NCI-H774 (cell line): ENCODE results near the gene AKNA.

Source experiments
- DNase-seq: peaks from one replicate; lab custom pipeline; 2025; lab: John Stamatoyannopoulos, UW

Gene AKNA

DNA sequence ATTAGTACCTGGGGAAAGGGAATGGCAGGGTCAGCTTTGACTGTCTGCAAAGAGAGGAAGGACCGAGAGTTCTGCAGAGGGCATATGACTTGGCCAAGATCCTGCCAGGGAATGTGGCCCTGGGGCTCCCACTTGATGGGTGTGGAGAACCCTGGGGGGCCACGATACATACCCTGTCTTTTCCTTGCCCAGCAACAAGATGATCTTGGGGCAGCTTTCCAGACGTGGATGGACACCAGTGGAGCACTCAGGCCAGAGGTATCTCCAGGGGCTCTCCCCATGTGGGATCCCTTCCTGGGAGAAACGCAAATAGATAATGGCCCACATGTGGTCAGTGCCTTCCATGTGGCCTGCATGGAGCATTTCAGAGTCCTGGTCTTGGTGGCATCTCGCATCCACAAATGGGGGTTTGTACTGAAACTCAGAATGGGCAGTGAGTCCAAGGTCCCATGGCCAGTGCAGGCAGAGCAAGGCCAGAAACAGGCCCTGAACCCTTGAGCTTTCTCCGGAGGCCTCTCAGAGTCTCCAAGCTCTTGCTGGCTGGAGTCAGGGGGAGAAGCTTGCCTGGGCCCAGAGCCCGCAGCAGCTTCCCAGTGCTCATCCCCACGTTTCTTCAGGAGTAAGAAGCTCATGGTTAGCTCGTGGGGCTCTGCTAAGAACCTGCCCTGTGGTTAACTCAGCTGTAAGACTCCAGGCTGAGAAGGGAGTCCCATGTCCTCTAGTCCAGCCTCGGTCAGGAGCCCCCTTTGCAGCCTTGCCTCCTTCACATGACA lies 83.2 kb downstream of the AKNA start:
- DNase-seq: no peak

DNA sequence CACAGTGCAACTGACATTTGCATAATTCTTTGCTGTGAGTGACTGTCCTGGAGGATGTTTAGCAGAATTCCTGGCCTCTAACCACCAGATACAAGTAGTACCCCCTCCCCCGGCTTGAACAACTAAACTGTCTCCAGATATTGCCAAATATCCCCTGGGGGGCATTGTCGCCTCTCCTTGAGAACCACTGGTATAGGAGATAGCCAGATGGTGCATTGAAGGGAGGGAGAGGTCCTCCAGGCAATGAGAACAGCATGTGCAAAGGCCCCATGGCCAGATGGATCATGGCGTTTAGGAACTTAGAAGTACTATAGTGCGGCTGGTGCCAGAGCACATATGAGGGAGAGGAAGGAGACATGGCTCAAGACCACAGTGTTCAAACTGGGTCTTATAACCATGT lies 83.8 kb downstream of the AKNA start:
- DNase-seq: no peak

DNA sequence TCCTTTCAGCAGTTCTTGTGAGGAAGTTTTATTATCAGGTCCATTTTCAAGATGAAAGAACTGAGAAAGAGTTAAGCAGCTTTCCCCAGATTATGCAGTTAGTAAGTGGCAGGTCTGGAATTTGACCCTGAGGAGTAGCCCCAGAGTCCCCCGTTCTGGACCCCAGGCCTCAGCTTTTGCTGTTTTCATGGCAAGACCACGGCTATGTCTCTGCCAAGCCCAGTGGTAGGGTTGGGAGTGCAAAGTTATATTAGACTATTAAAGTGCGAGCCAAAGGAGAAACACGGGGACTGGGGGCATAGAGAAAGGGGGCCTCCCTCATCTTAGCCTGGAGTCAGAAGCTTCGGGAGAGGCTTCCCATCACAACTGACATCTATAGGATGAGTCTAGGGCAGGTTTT lies 84.2 kb downstream of the AKNA start:
- DNase-seq: no peak

DNA sequence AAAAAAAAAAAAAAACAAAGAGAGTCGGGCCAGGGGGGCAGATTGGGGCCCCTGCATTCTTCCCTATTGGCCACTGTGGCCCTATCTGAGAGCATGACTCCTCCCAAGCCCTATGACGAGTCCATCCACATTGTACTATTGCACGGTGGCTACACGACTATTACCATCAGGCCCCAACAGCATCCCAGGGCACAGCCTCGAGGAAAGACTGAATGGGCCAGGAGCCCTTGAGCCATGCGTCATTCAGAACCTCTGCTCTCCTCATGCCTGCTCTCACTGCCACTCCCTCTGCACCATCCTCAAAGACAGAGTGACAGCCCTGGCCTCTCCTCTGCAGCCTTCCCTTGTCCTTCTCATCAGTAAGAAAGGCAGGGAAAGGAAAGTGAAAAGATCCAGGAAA lies 85.1 kb downstream of the AKNA start:
- no peak for DNase-seq

DNA sequence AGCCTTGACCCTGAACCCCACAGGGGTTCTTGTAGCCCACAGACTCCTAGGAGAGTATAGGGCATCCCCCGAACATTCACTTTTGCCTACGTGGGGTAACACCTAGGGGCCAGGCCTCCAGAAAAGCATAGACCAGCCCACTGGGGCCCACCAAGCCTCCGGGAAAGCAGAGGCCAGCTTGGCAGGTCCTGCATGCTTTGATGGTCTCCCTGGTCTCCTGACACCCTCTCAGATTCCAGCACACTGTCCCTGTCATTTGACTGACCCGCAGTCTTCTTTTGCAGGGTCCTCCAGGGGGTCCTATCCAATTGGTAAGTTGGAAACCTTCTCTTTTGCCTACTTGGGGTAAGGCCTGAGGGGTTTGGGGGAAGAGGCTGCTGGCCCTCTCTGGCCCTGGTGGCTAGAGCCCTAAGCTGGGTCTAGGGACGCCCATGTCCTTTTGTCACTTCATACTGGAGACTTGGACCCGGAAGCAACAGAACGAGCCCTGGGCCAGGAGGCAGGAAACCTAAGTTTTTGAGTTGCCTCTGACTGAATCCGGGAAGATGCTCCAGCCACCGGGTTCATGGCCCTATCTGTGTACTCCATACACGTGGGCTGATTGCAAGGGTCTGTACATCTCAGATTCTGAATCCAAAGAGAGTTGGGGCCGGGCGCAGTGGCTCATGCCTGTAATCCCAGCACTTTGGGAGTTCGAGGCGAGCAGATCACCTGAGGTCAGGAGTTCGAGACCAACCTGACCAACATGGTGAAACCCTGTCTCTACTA lies 85.8 kb downstream of the AKNA start:
- DNase-seq: no peak

DNA sequence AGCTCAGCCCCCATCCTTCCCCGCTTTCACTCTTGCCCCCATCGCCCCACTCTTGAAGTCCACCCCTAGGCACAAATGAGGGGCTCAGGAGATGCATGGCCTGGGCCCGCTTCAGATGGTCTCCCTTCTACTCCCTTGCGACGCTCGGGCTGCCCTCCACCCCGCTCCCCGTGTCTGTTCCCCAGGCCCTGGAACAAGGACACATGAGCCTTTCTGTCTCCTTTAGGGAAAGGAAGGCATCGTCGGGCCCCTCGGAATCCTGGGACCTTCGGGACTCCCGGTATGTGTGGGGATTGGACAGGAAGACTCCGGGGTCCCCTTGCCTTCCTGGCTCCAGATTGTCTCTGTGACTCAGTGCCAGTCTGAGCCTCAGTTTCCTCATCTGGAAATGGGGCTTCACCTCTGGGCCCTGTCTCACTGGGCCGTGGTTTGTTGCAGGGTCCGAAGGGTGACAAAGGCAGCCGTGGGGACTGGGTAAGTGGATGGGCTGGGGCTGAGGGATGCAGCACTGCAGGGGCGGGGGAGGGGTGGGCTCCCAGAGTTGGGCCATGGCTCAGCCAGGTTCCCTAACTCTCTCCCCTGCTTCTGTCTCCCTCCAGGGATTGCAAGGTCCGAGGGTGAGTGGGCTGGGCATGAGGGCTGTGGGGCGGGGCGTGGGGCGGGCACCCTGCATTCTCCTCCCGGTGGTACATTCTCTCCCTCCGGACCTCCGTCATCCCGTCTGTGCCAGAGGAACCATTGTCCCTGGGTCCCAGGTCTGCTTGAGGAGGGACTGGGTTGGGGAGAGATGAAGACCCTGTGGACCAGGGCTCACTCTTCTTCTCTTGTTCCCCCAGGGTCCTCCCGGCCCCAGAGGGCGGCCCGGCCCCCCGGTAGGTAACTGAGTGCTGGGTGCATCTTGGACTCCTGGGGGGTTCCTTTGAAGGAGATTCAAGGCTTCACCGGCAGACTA lies 86.7 kb downstream of the AKNA start:
- DNase-seq: no peak

DNA sequence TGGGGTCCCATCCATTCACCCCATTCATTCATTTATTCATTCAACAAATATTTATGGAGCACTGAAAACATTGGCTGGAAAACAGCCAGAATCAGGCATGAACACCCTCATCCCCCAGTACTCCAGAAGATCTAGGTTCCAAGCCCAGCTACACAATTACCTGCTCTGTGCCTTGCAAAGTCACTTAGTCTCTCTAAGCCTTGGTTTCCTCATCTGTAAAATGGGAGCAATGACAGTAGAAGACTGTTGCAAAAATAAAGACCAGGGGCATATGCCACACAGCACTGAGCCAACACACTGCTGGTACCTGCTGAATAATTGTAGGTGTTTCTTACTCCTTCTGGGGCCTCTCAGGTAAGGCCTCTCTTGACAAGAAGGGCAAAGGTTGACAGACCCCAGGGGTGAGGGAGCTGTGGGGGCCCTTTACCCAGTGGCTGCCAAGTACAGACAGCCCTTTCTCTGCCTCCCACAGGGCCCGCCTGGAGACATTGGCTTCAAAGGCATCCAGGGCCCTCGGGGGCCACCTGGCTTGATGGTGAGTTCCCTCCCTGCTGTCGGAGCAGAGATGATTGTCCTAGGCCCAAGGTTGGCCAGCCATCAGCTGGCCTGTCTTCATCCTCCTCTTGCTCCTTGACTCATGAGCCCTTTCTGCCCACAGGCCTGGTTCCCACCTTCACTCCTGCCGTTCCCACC lies 87.5 kb downstream of the AKNA start:
- no peak for DNase-seq

DNA sequence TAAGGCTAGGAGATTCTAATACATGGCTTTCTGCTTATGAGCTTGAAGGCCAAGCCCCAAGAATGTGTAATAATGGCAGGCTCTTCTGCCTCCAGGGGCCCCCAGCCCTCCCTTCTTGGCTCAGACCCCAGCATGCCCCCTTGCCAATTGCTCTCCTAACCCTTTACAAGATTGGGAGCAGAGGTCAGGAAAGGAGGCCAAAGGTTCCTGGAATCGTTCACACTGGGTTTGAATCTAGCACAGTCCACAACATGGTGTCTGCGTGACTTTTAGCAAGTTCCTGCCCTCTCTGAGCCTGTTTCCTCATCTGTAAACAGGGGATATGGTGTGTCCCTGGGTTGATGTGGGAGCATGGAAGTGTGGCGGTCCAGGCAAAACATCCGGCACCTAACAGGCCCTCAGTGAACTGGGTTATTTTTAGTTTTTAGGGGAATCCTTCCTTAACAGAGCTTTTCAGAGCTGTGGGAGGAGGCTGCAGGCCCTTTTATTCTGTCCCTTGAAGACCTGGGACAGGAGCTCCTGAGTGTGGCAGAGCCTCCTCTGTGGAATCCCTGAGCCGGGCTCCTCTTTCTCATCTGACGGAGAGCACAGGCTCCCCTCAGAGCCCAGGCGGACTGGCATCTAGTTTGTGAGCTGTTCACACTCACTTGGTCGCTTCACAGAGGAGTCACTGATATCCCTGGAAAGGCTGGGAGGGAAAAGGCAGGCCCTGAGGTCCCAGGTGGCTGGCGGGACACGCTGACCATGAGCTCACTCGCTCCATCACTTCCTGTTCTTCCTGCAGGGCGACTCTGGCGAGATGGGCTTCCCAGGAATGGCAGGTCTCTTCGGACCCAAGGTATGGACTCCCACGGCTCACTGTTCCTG lies 88.3 kb downstream of the AKNA start:
- no peak for DNase-seq

DNA sequence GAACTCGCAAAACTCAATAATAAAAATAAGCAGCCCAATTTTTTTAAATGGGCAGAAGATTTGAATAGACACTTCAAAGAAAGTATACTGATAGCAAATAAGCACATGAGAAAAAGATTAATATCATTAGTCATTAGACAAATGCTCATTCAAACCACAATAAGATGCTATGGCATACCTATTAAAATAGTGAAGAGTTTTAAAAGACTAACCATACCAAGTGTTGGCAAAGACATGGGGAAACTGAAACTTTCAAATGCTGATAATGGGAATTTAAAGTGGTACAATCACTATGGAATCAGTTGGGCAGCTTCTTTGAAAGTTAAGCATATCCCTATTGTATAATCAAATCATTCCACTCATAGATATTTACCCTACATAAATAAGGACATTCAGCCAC lies 91.4 kb downstream of the AKNA start:
- no peak for DNase-seq

DNA sequence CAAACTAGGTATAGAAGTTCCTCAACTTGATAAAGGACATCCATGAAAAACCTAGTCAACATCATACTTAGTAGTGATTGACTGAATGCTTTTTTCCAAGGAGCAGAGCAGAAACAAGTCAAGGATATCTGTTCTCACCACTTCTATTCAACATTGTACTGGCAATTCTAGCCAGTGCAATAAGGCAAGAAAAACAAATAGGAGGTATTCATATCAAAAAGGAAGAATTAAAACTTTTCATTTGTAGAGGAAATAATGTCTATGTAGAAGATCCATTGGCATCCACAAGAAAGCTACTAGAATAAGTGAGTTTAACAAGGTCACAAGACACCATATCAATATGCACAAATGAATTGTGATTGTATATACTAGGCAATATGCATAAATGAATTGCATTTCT lies 93.1 kb downstream of the AKNA start:
- no peak for DNase-seq

DNA sequence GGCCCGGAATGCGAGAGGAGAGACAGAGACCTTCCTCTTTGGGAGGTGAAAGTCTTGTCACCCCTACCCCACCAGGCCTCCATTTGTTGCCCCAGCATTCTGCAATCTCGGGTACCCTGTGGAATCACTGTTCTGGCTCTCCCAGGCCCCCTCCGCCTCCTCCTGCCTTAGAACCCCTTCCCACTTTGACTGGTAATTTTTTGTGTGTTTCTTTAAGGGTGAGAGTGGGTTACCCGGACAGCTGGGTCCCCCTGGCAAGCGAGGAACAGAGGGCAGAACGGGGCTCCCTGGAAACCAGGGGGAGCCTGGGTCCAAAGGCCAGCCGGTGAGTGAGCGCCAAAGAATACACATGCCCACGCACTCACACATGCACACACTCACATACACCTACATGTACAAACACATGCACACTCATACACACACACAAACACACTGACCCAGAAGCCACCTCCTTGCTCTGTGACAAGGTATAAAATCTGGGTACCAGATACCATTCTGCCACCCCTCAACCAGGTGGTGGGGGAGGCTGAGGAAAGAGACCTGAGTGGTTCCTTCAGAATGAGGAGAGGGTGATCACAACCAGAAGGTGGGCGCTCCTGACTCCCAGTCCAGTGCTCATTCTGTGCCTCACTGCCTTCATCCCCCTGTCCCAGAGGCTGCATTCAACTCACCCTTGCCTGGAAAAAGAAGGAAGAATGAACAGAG lies 95.7 kb downstream of the AKNA start:
- DNase-seq: no peak

DNA sequence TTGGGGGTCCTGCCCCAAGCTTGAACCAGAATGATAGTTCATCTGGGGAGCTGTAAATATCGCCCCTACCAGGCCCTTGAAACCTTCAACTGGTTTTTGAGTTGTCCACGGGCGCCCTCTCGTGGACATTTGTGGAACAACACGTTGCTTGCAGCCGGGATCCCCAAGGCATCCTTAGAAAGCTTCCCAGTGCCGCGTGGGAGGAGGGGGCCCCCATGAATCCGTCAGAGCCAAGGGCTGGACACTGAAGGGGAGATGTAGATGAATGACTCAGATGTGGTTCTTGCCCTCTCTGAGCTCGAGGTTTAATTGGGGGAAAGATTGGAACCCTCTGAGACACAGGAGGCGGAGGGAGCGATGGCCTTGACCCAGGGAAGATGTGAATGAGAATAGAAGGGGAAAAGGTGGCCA lies 96.7 kb downstream of the AKNA start:
- no peak for DNase-seq

DNA sequence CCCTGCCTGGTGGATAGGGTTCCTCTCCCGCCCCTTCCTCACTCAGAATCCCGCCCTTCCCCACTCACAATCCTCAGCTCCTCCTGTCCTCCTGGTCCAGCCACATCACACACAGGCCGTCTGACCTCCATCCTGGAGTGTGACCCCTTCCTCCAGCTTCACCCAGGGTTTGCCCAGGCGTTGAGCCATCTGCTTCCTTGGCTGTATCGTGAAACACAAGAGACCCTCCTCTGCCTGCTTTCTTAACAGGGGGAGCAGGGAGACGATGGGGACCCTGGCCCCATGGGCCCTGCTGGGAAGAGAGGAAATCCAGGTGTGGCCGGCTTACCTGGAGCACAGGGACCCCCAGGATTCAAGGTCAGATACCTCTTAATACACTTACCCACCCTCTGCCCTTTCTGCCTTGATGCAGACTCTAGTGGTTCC lies 97.2 kb downstream of the AKNA start:
- DNase-seq: no peak

DNA sequence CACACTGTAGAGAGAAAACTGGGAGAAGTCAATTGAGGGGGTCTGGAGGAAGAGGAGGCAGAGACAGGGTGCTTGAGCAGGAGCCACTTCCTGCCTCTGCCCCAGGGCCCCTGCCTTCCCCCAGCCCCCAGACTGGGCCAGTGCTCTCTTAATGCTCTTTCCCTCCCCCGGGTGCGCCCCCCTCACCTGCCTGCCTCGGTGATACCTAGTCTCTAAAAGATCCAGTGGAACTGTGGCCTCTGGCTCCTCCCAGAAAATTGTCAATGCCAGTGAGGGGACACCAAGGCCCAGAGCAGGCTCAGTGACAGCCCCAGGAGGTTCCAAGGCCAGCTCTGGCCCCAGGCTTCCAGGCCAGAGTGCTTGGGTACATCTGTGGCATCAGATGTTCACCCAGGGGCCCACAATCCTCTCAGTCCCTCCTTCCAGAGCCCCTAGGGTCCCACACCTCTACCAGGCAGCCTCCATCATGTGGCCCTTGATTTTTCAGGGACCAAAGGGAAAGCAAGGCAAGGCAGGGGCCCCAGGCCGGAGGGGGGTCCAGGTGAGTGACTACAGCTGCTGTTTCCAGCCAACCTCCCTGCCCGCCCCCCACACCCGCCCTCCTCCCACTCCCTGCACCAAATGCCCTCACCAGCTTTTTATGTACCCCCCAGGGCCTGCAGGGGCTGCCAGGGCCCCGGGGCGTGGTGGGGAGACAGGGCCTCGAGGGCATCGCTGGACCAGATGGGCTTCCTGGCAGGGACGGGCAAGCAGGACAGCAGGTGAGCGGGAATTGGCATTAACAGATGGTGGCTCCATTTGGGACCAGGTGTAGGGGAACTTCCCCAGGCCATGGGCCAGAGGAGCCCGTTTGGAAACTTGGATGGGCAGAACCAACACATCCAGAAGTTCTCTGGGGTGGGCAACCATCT lies 98.0 kb downstream of the AKNA start:
- no peak for DNase-seq

DNA sequence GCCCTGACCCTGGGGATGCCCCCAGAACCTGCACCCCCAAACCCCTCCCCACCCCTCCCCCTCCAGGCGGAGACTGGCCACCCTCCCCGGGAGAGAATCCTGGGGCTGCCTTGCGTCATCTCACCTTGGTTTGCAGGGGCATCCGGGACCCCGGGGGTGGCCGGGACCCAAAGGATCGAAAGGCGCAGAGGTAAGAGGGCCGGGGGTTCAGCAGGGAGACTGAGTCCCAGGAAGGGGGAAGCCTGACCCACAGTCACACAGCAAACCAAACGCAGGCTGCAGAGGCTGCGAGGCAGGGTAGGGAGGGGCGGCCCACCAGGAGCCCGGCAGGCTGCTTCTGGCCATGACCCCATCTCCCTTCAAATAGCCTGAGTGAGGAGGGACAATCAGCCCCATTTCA lies 98.7 kb downstream of the AKNA start:
- no peak for DNase-seq

DNA sequence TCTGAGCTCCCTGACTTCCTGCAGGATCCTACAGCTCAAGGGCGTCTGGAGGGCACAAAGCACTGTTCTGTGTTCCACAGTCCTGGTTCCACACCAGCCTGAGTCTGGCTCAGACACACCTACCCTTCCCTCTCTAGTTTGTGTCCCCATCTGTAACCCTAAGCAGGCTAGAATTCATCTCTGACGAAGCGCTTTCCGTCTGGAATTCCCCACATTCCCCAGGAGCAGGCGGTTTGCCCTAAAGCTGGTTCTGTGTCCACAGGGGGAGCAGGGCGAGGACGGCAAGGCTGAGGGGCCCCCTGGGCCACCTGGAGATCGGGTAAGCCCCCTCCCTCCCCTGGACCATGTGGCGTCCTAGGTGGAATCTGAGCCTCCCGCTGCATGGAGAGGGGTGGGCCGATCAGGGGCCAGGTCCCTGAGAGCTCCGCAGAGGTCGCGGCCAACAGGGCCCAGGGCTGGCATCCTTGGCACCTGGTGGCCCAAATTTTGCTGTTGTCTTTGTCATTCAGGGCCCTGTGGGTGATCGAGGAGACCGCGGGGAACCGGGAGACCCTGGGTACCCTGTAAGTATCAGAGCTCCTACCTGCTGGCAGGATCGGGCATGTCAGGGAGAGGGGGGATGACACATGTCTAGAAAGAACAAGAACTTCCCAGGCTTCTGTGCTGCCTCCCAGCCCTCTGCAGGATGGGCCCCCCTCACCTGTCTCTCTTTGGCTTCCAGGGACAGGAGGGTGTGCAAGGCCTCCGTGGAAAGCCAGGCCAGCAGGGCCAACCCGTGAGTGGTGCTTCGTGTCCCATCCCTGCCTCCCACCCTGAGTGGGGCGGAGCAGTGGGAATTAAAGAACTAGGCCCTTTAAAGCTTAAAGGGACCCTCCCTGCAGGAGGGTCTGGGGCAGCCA lies 99.3 kb downstream of the AKNA start:
- no peak for DNase-seq

DNA sequence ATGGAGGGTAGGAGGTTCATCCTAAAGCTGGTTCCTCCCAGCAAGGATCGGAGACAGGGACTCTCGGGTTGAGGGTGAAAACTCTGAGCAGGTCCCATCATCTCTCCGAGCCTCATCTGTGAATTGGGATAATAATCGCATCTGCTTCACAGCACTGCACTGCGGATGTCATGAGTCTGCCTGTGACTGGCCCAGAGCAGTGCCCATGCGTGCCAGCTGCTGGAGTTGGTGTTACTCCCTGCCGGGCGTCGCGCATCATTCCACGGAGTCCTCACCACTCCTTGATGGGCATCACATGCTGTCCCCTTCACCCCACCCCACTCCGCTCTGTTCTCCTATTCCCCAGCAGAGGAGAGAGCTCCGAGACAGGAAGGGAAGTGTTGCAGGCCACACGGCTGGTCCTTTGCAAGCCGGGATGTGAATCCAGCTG lies 100.0 kb downstream of the AKNA start:
- no peak for DNase-seq
